GM23338 (cell line): ENCODE results near the gene S100A16. TPM values are rescaled to one million over a fixed set of nuclear protein-coding genes. Genes with fewer than 3 reads are reported as not detected.

ENCODE experiments used
- ATAC-seq: fragments of 200-7000 bp; cut with Tn5 transposase; 3 replicates; pipeline ENCODE4 v1.9.1; 2020
- DNase-seq: peaks from one replicate; pipeline ENCODE4 v3.0.0-alpha.2; 2015; ENCODE audit warnings: low spot score
- H2AFZ ChIP-seq: fragments of 200-600 bp; sonication (generic); 2 replicates; pipeline ENCODE4 v1.8.0; 2016; ENCODE audit warnings: antibody characterized with exemption, mild to moderate bottlenecking, moderate library complexity
- H3F3A ChIP-seq: fragments of 200-600 bp; sonication (generic); replicated peaks from 2 replicates; pipeline ENCODE4 v1.8.0; 2017; ENCODE audit warnings: antibody characterized with exemption, mixed run types, low read depth
- H3K27ac ChIP-seq: fragments of 200-600 bp; sonication (generic); 2 replicates; pipeline ENCODE4 v1.6.1; 2016; ENCODE audit warnings: low read depth
- H3K27me3 ChIP-seq: fragments of 200-600 bp; sonication (generic); 2 replicates; pipeline ENCODE4 v1.8.0; 2016; ENCODE audit warnings: mild to moderate bottlenecking, mixed run types, moderate library complexity; ENCODE audit not compliant: insufficient read depth
- H3K36me3 ChIP-seq: fragments of 200-600 bp; sonication (generic); 2 replicates; pipeline ENCODE4 v1.8.0; 2016; ENCODE audit warnings: mild to moderate bottlenecking; ENCODE audit not compliant: insufficient read depth
- H3K4me1 ChIP-seq: fragments of 200-600 bp; sonication (generic); 2 replicates; pipeline ENCODE4 v1.8.0; 2016; ENCODE audit warnings: mild to moderate bottlenecking, moderate library complexity; ENCODE audit not compliant: insufficient read depth
- H3K4me2 ChIP-seq: fragments of 200-600 bp; sonication (generic); 2 replicates; pipeline ENCODE4 v1.7.1; 2017; ENCODE audit warnings: mixed run types
- H3K4me3 ChIP-seq: fragments of 200-600 bp; sonication (generic); 2 replicates; pipeline ENCODE4 v1.6.1; 2016; ENCODE audit warnings: mixed run types
- H3K79me2 ChIP-seq: fragments of 200-600 bp; sonication (generic); replicated peaks from 2 replicates; pipeline ENCODE4 v1.8.0; 2017; ENCODE audit warnings: mild to moderate bottlenecking; ENCODE audit not compliant: insufficient read depth
- H3K9me2 ChIP-seq: fragments of 200-600 bp; sonication (generic); 2 replicates; pipeline ENCODE4 v1.8.0; 2017; ENCODE audit not compliant: insufficient read depth
- H4K20me1 ChIP-seq: fragments of 200-600 bp; sonication (generic); replicated peaks from 2 replicates; pipeline ENCODE4 v1.8.0; 2017; ENCODE audit warnings: mild to moderate bottlenecking; ENCODE audit not compliant: insufficient read depth
- H3K27ac Mint-ChIP-seq: 2 replicates; pipeline ENCODE4 v1.8.0; 2020; ENCODE audit warnings: inconsistent platforms, mild to moderate bottlenecking, moderate library complexity, mixed read lengths
- H3K27me3 Mint-ChIP-seq: 3 replicates; pipeline ENCODE4 v1.8.0; 2022; ENCODE audit warnings: low read depth, mild to moderate bottlenecking, moderate library complexity, mixed read lengths, inconsistent platforms; ENCODE audit not compliant: insufficient read depth, poor library complexity
- H3K36me3 Mint-ChIP-seq: 3 replicates; pipeline ENCODE4 v1.8.0; 2021; ENCODE audit warnings: low read depth, mild to moderate bottlenecking, inconsistent platforms, moderate library complexity, mixed read lengths
- H3K4me1 Mint-ChIP-seq: 3 replicates; pipeline ENCODE4 v1.8.0; 2020; ENCODE audit warnings: mild to moderate bottlenecking, inconsistent platforms, mixed read lengths
- H3K4me3 Mint-ChIP-seq: 3 replicates; pipeline ENCODE4 v1.8.0; 2021; ENCODE audit warnings: moderate library complexity, mild to moderate bottlenecking, inconsistent platforms, mixed read lengths
- H3K9me3 Mint-ChIP-seq: 3 replicates; pipeline ENCODE4 v1.8.0; 2020; ENCODE audit warnings: moderate library complexity, mild to moderate bottlenecking, inconsistent platforms, mixed read lengths
- CREB1 ChIP-seq: fragments of 250-450 bp; sonication (Bioruptor Pico); IDR thresholded peaks from 2 replicates; pipeline ENCODE4 v1.5.0; 2020; ENCODE audit warnings: low read depth, mild to moderate bottlenecking, moderate library complexity
- EZH2 ChIP-seq: fragments of 200-600 bp; sonication (generic); IDR thresholded peaks from one replicate; pipeline ENCODE4 v1.8.0; 2017; ENCODE audit warnings: antibody characterized with exemption, mild to moderate bottlenecking, low read depth; ENCODE audit not compliant: unreplicated experiment
- EZH2phosphoT487 ChIP-seq: fragments of 200-600 bp; sonication (generic); IDR thresholded peaks from one replicate; pipeline ENCODE4 v1.8.1; 2018; ENCODE audit warnings: antibody characterized with exemption; ENCODE audit not compliant: unreplicated experiment
- JUNB ChIP-seq: IDR thresholded peaks from one replicate; pipeline ENCODE4 v1.6.1; 2016; ENCODE audit warnings: antibody characterized with exemption; ENCODE audit not compliant: unreplicated experiment
- NANOG ChIP-seq: IDR thresholded peaks from 2 replicates; pipeline ENCODE4 v1.6.1; 2016; ENCODE audit warnings: antibody characterized with exemption, borderline replicate concordance
- POLR2AphosphoS5 ChIP-seq: IDR thresholded peaks from 2 replicates; pipeline ENCODE4 v1.6.1; 2016; ENCODE audit warnings: antibody characterized with exemption, low read depth
- STAT1 ChIP-seq: IDR thresholded peaks from one replicate; pipeline ENCODE4 v1.6.1; 2016; ENCODE audit warnings: antibody characterized with exemption; ENCODE audit not compliant: unreplicated experiment
- ZNF114 ChIP-seq: fragments of 250-450 bp; sonication (Bioruptor Pico); IDR thresholded peaks from 2 replicates; pipeline ENCODE4 v1.5.0; 2020; ENCODE audit warnings: mild to moderate bottlenecking, moderate library complexity
- ZNF331 ChIP-seq: fragments of 250-450 bp; sonication (Bioruptor Pico); IDR thresholded peaks from 2 replicates; pipeline ENCODE4 v1.5.0; 2020; ENCODE audit warnings: low read depth, mild to moderate bottlenecking, moderate library complexity
- polyA plus RNA-seq: library from polyadenylated mRNA; unstranded; fragments of >200 nt; fragmentation: Nextera tagmentation; extraction: Ambion mirVana; gene quantifications from 2 replicates; pipeline ENCODE4 v1.2.1, GENCODE V29; 2016
- total RNA-seq: library from RNA; depleted of rRNA; stranded (reverse); fragments of >200 nt; shearing (Covaris generic); gene quantifications from 2 replicates; pipeline ENCODE4 v1.2.3, GENCODE V29; 2014
- TF ChIP-seq, protein P1 (sequence below): fragments of 250-450 bp; sonication (Bioruptor Pico); IDR thresholded peaks from 2 replicates; pipeline ENCODE4 v1.5.0; 2020; ENCODE audit warnings: mild to moderate bottlenecking, moderate library complexity
- TF ChIP-seq, protein P2 (sequence below), 2 experiments: fragments of 200-600 bp in 1 of 2; sonication (generic) in 1 of 2; conservative IDR thresholded peaks; 2 replicates each; pipeline versions ENCODE4 v1.5.1 to v1.6.1; 2016 to 2017; ENCODE audit warnings: antibody characterized with exemption in 2 of 2, low read depth in 2 of 2, mild to moderate bottlenecking in 2 of 2, moderate library complexity in 1 of 2
- TF ChIP-seq, protein P3 (sequence below): IDR thresholded peaks from one replicate; pipeline ENCODE4 v1.6.1; 2018; ENCODE audit warnings: antibody characterized with exemption; ENCODE audit not compliant: unreplicated experiment
- TF ChIP-seq, protein P4 (sequence below): IDR thresholded peaks from 2 replicates; pipeline ENCODE4 v1.6.1; 2016; ENCODE audit warnings: antibody characterized with exemption

Gene S100A16
- total and polyA plus RNA-seq, 2 experiments from 2014 or later = 13.0 to 20.4 TPM

DNA sequence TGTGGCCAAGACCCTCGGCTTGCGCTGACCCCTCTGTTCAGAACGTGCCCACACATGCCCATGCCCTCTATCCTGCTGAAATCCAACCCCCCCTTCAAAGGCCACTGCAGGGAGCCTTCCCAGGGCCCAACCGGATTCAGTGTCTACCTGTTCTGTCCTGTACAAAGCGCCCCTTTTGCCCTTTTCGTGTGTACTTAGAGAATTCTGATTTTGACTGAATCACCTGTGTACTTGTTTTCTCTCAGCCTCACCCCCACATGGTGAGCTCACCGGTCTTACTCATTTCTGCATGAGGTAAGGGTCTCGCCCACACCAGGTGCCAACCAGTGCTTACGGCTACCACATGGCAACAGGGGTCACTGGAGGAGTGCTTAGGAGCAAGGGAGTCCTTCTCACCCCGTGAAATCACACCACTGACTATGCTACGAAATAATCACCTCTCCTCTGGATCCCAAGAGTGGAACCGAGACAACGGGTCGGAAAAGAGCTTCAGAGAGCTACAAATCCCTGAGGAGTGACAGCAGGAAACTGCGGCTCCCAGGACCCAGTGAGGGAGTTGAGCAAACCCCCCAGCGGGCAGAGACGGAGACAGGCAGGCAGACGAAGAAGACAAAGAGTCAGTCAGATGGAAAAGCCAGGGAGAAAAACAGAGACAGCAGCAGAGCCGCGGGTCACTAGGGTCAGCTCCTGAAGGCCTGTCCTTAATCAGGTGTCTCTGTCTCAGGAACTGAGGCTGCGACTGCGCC, 45.1 kb downstream of the S100A16 start:
- DNase-seq (peak; percentile 57), ATAC-seq (peak; percentile 9)
- H3K4me3 Mint-ChIP-seq = peak overlapping the region; percentile 57; the same call in 2 of the 3 replicates
- peak overlapping the region; percentile 34; the same call in 1 of the 2 replicates for H3K4me3 ChIP-seq
- TF ChIP-seq JUNB (no peak), POLR2AphosphoS5 (no peak), EZH2phosphoT487 (no peak), STAT1 (no peak), ZNF114 (CRISPR knock-in tag) (no peak), NANOG (no peak), EZH2 (no peak), CREB1 (no peak), ZNF331 (CRISPR knock-in tag) (no peak)
- TF ChIP-seq, protein P1, sequence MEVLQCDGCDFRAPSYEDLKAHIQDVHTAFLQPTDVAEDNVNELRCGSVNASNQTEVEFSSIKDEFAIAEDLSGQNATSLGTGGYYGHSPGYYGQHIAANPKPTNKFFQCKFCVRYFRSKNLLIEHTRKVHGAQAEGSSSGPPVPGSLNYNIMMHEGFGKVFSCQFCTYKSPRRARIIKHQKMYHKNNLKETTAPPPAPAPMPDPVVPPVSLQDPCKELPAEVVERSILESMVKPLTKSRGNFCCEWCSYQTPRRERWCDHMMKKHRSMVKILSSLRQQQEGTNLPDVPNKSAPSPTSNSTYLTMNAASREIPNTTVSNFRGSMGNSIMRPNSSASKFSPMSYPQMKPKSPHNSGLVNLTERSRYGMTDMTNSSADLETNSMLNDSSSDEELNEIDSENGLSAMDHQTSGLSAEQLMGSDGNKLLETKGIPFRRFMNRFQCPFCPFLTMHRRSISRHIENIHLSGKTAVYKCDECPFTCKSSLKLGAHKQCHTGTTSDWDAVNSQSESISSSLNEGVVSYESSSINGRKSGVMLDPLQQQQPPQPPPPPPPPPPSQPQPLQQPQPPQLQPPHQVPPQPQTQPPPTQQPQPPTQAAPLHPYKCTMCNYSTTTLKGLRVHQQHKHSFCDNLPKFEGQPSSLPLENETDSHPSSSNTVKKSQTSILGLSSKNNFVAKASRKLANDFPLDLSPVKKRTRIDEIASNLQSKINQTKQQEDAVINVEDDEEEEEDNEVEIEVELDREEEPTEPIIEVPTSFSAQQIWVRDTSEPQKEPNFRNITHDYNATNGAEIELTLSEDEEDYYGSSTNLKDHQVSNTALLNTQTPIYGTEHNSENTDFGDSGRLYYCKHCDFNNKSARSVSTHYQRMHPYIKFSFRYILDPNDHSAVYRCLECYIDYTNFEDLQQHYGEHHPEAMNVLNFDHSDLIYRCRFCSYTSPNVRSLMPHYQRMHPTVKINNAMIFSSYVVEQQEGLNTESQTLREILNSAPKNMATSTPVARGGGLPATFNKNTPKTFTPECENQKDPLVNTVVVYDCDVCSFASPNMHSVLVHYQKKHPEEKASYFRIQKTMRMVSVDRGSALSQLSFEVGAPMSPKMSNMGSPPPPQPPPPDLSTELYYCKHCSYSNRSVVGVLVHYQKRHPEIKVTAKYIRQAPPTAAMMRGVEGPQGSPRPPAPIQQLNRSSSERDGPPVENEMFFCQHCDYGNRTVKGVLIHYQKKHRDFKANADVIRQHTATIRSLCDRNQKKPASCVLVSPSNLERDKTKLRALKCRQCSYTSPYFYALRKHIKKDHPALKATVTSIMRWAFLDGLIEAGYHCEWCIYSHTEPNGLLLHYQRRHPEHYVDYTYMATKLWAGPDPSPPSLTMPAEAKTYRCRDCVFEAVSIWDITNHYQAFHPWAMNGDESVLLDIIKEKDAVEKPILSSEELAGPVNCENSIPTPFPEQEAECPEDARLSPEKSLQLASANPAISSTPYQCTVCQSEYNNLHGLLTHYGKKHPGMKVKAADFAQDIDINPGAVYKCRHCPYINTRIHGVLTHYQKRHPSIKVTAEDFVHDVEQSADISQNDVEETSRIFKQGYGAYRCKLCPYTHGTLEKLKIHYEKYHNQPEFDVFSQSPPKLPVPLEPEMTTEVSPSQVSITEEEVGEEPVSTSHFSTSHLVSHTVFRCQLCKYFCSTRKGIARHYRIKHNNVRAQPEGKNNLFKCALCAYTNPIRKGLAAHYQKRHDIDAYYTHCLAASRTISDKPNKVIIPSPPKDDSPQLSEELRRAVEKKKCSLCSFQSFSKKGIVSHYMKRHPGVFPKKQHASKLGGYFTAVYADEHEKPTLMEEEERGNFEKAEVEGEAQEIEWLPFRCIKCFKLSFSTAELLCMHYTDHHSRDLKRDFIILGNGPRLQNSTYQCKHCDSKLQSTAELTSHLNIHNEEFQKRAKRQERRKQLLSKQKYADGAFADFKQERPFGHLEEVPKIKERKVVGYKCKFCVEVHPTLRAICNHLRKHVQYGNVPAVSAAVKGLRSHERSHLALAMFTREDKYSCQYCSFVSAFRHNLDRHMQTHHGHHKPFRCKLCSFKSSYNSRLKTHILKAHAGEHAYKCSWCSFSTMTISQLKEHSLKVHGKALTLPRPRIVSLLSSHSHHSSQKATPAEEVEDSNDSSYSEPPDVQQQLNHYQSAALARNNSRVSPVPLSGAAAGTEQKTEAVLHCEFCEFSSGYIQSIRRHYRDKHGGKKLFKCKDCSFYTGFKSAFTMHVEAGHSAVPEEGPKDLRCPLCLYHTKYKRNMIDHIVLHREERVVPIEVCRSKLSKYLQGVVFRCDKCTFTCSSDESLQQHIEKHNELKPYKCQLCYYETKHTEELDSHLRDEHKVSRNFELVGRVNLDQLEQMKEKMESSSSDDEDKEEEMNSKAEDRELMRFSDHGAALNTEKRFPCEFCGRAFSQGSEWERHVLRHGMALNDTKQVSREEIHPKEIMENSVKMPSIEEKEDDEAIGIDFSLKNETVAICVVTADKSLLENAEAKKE (CRISPR knock-in tag) = no peak
- TF ChIP-seq, protein P2, sequence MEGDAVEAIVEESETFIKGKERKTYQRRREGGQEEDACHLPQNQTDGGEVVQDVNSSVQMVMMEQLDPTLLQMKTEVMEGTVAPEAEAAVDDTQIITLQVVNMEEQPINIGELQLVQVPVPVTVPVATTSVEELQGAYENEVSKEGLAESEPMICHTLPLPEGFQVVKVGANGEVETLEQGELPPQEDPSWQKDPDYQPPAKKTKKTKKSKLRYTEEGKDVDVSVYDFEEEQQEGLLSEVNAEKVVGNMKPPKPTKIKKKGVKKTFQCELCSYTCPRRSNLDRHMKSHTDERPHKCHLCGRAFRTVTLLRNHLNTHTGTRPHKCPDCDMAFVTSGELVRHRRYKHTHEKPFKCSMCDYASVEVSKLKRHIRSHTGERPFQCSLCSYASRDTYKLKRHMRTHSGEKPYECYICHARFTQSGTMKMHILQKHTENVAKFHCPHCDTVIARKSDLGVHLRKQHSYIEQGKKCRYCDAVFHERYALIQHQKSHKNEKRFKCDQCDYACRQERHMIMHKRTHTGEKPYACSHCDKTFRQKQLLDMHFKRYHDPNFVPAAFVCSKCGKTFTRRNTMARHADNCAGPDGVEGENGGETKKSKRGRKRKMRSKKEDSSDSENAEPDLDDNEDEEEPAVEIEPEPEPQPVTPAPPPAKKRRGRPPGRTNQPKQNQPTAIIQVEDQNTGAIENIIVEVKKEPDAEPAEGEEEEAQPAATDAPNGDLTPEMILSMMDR (conservative IDR thresholded peaks at IDR 0.05; ENCODE audit: low read depth in 2 of 2) = no peak
- TF ChIP-seq, protein P3, sequence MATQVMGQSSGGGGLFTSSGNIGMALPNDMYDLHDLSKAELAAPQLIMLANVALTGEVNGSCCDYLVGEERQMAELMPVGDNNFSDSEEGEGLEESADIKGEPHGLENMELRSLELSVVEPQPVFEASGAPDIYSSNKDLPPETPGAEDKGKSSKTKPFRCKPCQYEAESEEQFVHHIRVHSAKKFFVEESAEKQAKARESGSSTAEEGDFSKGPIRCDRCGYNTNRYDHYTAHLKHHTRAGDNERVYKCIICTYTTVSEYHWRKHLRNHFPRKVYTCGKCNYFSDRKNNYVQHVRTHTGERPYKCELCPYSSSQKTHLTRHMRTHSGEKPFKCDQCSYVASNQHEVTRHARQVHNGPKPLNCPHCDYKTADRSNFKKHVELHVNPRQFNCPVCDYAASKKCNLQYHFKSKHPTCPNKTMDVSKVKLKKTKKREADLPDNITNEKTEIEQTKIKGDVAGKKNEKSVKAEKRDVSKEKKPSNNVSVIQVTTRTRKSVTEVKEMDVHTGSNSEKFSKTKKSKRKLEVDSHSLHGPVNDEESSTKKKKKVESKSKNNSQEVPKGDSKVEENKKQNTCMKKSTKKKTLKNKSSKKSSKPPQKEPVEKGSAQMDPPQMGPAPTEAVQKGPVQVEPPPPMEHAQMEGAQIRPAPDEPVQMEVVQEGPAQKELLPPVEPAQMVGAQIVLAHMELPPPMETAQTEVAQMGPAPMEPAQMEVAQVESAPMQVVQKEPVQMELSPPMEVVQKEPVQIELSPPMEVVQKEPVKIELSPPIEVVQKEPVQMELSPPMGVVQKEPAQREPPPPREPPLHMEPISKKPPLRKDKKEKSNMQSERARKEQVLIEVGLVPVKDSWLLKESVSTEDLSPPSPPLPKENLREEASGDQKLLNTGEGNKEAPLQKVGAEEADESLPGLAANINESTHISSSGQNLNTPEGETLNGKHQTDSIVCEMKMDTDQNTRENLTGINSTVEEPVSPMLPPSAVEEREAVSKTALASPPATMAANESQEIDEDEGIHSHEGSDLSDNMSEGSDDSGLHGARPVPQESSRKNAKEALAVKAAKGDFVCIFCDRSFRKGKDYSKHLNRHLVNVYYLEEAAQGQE = no peak
- TF ChIP-seq, protein P4, sequence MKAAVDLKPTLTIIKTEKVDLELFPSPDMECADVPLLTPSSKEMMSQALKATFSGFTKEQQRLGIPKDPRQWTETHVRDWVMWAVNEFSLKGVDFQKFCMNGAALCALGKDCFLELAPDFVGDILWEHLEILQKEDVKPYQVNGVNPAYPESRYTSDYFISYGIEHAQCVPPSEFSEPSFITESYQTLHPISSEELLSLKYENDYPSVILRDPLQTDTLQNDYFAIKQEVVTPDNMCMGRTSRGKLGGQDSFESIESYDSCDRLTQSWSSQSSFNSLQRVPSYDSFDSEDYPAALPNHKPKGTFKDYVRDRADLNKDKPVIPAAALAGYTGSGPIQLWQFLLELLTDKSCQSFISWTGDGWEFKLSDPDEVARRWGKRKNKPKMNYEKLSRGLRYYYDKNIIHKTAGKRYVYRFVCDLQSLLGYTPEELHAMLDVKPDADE = no peak
- peaks cover 6% of the 10 kb centered on the region; the same call in 1 of the 2 replicates for H3F3A ChIP-seq
- H3K79me2 ChIP-seq = no peaks in the 10 kb centered on the region
- H3K4me1 ChIP-seq = peaks cover 18% of the 10 kb centered on the region
- peak overlapping the region; percentile 67 for H2AFZ ChIP-seq
- H3K36me3 Mint-ChIP-seq = no peaks in the 10 kb centered on the region
- no peaks in the 10 kb centered on the region for H3K27me3 ChIP-seq
- H3K9me3 Mint-ChIP-seq = no peaks in the 10 kb centered on the region
- peak overlapping the region; percentile 70; the same call in 1 of the 2 replicates for H3K27ac ChIP-seq
- peak overlapping the region; percentile 74 for H3K4me2 ChIP-seq
- peaks cover 36% of the 10 kb centered on the region for H3K4me1 Mint-ChIP-seq
- no peaks in the 10 kb centered on the region for H3K36me3 ChIP-seq
- peaks cover 16% of the 10 kb centered on the region for H3K27me3 Mint-ChIP-seq
- no peaks in the 10 kb centered on the region for H3K9me2 ChIP-seq
- no peaks in the 10 kb centered on the region for H4K20me1 ChIP-seq
- peak overlapping the region; percentile 62 for H3K27ac Mint-ChIP-seq
